GM12872 (cell line): ENCODE data around the gene MAPK12.

Experiments
- CTCF ChIP-seq: IDR thresholded peaks from 3 replicates; pipeline ENCODE4 v1.5.1; 2011; ENCODE audit warnings: low read depth, mild to moderate bottlenecking, low read length, moderate library complexity; ENCODE audit not compliant: insufficient read depth

MAPK12 gene

GRCh38 chr22:50283821-50284220, 22.3 kb upstream of the MAPK12 start:
- TF ChIP-seq CTCF = no peak

DNA sequence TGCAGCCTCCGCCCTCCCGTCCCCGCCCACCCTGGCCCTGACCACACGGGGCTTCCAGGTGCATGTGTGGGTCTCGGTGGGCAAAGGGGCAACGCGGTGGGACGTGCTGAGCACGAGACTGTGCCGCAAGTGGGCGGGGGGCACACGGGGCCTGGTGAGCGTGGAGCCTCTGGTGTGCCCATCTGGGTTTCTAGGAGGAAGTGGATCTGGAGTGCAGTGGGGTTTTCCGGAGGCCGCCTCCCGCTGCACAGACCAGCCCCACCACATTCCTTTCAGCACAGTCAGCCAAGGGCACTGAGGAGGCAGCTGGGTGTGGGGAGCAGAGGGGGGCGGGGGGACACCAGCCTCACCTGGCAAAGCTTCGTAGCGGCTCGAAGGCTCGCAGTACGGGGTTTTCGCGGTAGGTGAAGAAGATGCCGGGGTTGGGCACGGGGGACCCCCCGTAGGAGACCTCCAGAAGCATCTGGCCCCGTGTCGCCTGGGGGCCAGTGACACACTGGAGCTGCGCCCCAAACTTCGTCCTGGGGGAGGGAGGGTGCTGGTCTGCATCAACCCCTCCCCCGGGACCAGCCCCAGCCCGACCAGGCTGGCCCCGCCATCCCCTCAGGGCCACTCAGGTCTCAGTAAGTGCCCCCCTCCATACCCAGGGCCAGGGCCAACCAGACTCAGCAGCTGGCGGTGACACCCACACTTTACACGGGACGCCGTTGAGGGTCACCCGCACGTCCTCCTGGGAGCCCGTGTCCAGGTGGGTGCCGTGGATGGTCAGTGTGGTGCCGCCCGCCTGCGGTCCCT, 21.1 kb upstream of the MAPK12 start:
- TF ChIP-seq CTCF = no peak

- no peak for TF ChIP-seq CTCF
These were observed 20.5 kb upstream of the MAPK12 start for GRCh38 chr22:50281957-50282356.

- no peak for TF ChIP-seq CTCF
These were observed 19.9 kb upstream of the MAPK12 start for GRCh38 chr22:50281384-50281760.

DNA sequence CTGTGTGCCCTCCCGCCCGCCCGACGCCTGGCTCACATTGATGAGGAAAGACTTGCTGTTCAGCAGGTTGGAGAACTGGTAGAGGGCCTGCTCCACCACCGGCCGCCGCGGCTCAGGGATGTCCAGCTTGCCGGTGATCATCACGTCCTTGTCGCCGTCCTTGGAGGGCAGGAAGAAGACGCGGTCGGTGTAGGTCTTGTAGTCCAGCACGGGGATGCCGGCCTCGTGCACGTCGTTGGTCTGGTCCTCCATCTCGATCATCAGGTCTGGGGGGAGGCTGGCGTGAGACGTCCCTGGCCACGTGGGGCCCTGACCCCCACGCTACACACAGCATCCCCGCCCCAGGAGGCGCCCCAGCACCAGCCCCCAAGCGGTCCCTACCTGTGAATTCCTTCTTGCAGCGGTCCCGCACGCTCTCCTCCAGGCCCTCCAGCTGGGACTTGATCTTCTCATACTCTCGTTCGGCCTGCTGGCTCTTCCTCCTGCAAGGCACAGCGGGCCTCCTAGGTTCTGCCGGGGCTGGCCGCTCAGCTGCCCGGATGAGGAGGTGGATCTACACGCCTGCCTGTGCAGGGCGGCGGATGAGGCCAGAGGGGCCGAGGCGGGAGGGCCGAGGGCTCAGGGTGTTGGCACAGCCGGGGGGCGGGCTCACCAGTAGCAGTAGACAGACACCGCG, 19.4 kb upstream of the MAPK12 start:
- no peak for TF ChIP-seq CTCF

GRCh38 chr22:50280022-50280707, 18.7 kb upstream of the MAPK12 start:
- TF ChIP-seq CTCF = no peak

DNA sequence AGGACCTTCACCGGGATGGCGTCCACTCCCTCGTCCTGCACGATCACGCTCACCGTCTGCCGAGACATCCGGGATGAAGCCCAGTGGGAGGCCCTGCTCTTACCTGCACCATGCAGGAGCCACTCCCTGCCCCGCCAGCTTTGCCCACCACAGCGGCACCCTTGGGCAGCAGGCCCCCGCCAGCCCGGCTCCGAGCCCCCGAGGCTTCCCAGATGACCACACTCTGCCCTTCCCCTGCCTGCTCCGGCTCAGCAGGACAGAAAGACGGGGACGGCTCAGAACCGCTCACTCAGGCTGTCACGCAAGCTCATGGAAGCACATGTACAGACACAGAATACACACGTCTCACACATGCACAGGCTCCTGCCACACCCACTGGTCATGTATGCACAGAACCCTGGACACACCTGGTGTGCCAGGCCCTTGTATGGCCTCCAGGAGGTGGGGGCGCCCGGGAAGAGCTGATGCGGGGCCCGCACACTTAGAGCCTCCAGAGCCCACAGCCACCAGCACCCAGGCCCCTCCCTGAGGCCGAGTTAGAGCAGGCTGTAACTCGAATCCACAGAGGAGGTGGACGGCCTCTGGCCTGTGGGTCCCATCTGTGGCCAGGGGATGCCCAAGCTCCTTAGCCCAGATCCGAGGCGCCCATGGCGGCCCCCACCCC, 17.6 kb upstream of the MAPK12 start:
- no peak for TF ChIP-seq CTCF
